GM21447 (cell line): ENCODE data around the gene AKT3.

Experiments
- ATAC-seq: cut with Tn5 transposase; IDR thresholded peaks from one replicate; pipeline ENCODE4 v1.9.1; 2021; ENCODE audit not compliant: unreplicated experiment

AKT3 gene

DNA sequence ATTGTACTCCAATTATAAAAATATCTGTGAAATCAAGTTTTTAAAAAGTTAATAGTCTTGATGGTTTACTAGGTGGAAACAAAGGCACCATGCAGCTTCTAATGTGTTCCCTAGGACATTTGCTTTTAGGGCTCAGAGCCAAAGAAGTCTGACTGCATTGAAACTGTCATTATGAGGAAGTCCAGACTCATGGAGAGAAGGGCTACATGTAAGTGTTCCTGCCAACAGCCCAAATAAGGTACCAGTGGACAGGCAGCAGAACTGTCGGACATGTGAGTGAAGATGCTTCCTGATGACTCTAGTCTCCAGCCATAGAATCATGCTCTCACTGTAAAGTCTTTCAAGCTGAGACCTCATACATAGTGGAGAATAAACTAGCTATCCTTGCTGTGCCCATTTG is 287.6 kb downstream of the AKT3 start:
- no peak for ATAC-seq

DNA sequence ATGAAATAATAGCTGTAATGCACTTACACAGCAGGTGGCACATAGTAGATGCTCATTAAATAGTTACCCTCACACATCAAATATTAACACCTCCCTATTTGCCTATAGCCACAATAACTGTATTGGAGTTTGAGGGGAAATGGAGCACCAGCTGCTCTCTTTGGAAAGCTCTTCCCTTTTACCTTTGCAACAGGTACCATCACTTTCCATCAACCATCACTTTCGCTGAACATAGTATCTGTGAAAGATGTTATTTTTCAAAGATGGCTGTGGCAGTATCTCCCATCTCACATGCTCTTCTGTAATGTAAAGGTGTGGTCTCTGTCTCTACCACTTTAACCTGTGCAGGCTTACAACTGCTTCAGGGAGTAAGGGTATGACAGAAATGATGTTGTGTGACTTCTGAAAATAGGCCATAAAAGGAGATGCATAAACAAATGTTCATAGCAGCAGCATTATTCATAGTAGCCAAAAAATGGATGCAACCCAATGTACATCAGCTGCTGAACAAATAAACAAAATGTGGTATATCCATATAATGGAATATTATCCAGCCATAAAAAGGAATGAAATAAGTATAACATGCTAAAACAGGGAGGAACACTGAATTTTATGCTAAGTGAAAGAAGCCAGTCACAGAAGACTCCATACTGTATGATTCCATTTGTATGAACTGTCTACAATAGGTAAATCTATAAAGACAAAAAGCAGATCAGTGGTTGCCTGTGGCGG is 288.3 kb downstream of the AKT3 start:
- no peak for ATAC-seq

DNA sequence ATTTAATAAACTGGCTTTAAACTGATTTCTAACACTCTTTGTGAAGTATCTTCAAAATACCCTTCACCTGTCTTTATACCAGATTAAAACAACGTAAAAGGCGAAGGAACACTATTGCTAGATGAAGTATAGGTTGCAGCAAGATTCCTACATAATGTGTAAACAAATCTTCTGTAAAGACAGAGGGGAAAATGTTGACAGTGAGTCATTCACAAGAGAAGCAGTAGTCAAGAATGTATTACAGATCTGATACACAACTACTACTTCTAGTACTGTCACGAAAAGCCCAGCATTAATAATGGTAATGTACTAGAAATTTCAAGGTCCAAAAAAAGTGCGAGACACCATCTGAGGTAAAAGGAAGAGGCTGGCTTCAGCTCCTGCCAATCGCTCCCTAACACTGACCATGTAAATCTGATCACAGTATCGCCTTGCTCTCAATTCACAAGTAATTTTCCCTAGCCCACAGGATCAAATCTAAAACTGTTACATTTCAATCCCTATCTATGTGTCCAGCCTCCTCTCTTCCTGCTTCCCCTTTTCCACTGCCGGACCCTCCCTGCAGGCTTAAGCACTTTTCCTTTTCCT is 290.4 kb downstream of the AKT3 start:
- no peak for ATAC-seq

DNA sequence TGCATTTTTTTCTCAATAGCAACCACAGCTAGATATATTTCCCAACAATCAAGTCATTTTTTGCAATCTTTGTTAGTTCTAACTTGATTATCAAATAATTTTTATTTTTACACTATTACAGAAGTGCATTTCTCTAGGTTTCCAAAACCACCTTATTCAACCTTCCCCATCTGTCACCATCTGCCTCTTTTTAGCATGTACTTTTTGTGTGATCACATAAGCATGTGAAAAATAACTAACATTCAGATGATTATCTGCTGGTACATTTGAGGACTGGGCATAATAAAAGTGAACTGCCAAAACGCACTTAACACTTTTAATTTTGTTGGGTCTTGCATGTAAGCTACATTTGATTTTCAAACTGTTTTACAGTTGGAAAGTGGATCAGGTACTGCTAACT is 291.5 kb downstream of the AKT3 start:
- no peak for ATAC-seq

DNA sequence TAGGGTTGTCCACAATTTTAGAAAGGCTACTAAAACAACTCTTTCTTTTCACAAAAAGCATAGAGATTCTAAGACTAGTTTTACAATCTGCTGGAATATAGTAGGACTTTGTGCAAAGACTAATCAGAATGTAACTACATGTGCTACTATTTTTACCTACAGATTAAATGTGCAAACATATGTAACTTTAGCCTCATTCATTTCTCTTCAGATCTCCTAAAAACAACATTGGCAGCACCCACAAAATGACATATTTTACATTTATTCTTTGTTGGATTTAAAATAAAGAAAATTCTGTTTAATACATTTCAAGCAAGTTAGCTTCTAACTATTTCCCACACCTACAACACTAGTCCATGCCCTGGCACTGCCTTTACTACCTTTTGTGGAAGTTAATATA is 292.2 kb downstream of the AKT3 start:
- ATAC-seq, result no peak

DNA sequence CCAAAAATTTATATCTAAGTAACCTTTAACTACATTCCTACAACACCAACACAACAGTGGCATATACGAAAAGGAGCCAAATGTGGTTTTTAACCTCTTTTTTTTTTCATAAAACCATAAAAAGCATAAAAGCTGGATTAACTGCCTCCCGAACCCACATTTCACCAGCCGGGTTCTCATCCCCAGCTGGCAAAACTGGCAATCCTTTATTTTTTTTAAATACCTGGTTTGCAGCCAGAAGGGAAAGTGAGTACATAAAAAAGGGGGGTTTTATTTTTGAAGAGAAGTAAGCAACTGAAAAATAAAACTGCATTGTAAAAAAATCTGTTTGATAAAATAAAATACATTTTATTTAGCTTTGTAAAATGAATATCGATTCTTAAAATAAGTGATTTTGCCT is 295.4 kb downstream of the AKT3 start:
- no peak for ATAC-seq

DNA sequence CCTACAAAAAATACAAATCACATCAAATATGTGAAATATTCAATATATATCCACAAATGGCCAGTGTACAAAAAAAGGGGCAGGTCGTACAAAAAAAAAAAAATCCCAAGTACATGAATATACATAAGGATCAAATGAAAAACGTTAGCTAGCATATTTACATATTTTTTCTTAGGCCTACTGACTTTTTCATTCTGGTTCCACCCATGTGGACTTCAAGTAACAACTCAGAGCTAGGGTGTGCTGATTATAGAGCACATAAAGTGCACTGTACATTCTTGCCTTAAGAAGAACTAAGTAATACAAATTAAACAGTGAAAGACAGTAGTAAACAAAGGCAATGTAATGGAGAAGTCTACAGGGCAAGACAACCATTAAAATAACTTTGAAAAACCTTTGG is 297.0 kb downstream of the AKT3 start:
- ATAC-seq, result no peak

DNA sequence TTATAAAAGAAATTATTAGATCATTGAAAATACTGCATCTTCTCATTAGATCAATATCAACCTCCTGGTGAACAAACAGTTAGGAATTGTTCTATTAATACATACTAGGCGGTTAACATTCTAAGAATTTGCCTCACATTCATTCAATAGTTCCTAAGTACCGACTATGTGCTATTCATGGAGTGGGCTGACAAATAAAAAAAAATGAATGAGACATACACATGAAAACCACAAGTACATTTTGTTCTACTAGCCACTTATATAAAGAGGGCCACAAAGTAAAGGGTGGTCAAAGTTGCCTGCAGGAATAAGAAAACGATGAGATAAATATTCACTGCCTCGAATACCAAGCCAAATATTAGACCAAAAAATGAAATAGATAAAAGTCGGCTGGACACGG is 299.8 kb downstream of the AKT3 start:
- ATAC-seq, result no peak

DNA sequence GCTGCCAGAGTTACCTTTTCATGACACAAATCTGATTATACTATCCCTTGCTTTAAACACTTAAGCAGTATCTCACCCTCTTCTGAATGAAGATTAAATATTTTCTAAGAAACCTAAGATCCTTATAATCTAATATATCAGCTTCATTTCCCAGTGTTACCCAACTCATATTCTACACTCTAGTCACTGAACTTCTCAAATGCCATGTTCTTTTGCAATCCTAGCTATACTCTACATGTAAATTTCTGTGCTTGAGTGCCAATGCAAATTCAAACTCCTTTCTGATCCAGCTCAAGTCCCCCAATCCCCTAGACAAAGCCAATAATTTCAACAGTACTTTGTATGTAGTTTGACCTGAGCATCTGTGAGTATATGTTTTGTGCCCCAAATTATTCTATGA is 300.3 kb downstream of the AKT3 start:
- ATAC-seq, result no peak

DNA sequence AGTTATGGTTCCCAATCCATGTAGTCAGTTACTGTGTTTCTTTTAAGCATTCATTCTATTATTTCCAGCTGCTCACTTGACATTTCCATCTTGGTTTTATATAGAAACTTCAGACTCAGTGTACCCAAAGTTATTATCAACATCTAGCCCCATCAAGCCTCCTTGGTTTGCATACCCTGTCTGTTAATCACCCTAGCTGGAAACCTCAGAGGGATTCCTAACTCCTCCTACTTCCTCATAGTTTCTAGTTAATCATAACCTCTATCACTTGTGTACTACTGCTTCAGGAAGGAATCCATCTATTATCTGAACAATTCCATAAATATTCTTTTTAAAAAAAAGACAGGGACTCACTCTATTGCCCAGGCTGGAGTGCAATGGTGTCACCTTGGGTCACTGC is 300.9 kb downstream of the AKT3 start:
- ATAC-seq, result no peak

DNA sequence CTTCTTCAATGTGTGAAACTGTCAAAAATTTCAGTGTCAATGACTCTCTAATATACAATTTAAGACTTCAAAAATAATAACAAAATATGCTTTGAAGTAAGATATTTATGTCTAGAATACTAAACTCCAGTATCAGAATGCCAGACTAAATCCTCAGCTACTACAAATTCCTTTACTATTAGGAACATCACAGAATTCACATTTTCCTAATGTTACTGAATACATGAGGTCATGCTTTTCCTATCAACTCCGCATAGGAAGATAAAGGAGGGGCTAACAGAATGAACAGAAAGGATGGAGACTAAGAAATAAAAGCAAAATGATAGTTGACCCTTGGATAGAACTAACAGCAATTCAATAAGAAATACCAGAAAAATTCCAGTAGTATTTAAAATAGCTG is 301.5 kb downstream of the AKT3 start:
- no peak for ATAC-seq

DNA sequence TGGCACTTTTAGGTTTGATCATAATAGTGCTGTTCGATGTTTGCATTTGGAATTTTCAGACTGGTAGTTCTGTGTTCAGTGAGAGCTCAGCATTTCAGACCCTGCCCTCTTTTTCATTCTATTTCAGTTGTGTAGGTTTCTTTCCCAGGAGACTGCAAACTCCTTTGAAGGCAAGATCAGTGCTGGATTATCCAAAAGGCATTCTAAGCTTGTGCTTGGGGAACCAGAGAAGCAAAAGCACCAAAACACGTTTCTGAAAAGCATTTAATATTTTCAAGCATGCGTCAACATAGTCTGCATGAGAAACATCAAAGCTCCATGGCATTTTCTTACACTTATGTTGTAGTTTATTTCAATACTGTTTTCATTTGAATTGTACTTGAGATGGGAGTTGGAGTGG is 302.2 kb downstream of the AKT3 start:
- ATAC-seq, result no peak

DNA sequence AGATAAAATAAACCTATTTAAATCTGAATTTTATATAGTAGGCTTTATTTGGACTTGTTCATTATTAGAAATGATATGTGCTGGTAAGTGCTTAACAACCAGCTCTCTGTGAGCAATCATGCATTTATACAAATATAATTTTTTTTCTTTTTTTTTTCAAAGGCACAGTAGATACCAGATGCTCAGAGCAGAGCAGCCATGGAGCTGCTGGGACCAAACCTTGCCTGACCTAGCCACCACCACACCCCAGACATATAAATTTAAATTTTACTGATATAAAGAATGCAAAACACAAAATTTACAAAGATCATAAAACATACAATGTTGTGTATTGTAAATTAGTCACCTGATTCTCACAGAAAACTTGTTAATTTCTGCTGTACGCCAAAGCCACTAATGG is 303.6 kb downstream of the AKT3 start:
- no peak for ATAC-seq

DNA sequence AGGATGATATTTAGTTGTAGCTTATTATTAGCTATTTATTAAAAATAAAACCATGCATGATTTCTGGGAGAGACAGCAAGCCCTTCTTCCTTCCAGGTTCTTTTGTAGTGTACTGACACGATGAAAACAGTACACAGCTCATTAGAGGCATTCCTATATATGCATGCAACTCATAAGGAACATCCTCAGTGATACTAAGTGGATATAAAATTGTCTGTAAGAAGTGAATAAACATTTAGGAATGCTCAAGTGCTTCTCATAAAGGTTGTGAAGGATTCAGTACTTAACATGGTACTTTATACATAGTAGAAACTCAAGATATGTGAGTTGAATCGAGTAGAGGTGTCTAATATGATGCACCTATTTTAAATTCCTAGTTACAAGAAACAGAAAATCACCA is 306.5 kb downstream of the AKT3 start:
- ATAC-seq, result no peak

DNA sequence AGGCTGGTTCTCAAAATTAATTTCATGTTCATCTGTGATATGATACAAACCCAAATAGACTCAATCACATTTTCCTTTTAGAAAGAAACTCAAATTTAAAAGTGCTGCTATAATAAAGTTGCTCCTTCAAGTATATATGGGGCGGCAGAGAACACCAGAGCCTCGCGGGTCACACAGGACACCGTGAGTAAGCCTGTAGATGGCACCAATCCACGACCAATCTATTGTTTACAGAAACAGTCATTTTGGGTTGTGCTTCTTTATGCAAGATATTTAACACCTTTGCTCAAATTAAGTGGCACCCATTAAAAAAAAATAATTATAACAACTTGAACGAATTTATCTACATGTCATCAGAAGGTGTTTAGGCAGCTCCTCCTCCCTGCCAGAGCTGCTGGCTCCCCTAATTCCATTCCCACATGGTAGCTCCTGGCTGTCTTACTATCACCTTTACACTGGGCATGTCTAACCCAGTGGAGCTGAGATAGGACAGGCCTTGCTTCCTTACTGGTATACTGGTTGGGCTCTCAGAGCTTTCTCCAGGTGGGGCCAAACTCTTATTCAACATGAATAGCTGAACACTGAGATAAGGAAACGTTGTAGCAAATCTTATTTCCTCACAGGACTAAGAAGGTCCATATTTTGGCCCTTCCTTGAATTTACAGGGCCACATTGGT is 307.2 kb downstream of the AKT3 start:
- no peak for ATAC-seq

DNA sequence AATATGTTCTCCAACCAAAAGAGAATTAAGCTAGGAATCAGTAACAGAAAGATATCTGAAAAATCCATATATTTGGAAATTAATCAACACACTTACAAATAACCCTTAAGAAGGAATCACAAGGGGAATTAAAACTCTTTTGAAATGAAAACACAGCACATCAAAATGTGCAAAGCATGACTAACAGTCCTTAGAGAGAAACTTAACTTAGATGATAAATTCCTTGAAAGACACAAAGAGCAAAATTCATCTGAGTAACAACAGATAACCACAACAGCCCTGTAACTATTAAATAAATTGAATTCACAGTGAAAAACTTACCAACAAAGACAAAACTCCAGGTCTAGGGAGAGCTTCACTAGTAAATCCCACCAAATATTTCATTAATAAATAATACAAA is 310.4 kb downstream of the AKT3 start:
- ATAC-seq, result no peak

DNA sequence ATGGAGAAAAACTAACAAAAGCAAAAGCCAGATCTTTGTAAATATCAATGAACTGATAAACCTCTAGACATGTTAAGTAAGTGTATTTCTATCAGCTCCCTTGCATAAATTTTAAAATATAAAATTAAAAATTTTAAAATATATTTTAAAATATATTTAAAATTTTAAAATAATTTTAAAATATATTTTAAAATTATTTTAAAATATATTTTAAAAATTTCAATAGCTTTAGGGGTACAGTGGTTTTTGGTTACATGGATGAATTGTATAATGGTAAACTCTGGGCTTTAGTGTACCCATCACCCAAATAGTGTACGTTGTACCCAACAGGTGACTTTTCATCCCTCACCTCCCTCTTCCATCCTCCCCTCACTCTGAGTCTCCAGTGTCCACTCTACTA is 315.0 kb downstream of the AKT3 start:
- no peak for ATAC-seq

DNA sequence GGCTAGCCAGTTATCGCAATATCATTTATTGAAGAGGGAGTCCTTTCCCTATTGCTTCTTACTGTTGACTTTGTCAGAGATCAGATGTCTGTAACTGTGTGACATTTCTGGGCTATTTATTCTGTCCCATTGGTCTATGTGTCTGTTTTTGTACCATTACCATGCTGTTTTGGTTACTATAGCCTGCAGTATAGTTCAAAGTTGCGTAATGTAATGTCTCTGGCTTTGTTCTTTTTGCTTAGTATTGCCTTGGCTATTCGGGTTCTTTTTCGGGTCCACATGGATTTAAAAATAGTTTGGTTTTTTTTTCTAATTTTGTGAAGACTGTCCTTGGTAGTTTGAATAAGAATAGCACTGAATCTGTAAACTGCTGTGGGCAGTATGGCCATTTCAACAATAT is 320.5 kb downstream of the AKT3 start:
- ATAC-seq, result no peak

DNA sequence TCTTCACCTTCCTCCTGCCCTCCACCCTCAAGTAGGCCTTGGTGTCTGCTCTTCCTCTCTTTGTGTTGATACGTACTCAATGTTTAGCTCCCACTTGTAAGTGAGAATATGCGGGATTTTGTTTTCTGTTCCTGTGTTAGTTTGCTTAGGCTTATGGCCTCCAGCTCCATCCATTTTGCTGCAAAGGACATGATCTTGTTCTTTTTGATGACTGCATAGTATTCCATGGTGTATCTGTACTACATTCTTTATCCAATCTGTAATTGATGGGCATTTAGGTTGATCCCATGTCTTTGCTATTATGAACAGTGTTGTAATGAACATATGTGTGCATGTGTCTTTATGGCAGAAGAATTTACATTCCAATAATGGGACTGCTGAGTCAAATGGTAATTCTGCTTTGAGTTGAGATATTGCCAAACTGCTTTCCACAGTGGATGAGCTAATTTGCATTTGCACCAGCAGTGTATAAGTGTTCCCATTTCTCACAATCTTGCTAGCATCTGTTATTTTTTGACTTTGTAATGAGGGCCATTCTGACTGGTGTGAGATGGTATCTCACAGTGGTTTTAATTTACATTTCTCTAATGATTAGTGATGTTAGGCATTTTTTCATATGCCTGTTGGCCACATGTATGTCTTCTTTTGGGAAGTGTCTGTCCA is 321.5 kb downstream of the AKT3 start:
- ATAC-seq, result no peak

DNA sequence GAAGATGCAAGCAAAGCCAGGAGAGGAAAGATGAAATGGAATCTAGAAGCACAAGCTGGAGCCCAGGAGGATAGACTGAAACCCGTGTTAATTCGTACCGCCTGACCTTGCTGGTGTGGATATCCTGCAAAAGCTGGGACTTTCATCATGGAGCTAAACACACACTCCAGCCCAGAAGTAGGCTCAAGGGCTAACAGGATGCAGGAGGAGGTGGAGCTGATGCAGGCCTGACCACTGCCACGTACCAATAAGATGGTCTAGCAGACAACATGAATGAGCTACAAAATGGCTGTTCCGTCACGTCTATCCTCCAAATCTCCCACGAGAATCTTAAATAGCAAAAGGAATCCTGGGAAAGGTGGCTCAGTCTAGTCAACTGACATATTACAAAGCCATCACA is 323.9 kb downstream of the AKT3 start:
- no peak for ATAC-seq

DNA sequence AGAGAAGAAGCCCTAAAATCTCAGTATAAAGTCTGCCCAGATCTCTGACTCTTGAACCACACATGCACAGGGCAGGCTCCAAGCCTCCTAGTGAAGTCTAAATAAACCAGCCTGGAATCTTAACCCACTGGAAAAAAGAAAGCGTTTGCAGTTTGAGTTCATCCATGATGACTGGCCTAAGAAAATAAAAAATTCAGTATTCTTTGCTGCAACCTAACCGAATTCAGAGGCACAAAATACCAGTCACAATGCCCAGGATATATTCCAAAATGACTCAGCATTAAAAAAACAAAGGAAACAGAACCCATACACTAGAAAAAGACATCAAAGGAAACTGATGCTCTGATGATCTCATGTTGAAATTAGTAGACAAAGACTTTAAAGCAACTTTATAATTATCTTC is 325.0 kb downstream of the AKT3 start:
- ATAC-seq, result no peak

DNA sequence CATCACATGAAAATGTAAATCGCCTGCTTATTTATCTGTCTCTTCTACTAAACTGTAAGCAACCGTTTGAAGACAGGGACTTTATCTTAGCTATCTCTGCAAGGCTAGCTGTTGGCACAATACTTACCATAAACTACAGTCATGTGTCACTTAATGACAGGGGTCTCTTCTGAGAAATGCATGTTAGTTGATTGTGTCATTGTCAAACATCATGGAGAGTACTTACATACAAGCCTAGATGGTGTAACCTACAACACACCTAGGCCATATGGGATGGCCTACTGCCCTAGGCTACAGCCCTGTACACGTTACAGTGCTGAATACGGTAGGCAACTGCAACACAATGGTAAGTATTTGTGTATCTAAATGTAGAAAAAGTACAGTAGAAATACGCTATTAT is 326.3 kb downstream of the AKT3 start:
- ATAC-seq, result no peak
